Measurements from ENCODE around the gene CORO2A. TPM values are rescaled to one million over a fixed set of nuclear protein-coding genes. Genes with fewer than 3 reads are reported as not detected.

Gene CORO2A
- total and polyA plus RNA-seq, 2 of the 13 experiments (the other 11 are each of a cell fraction or from before 2014, with no cell fraction given): 14.4 to 15.3 TPM

DNA sequence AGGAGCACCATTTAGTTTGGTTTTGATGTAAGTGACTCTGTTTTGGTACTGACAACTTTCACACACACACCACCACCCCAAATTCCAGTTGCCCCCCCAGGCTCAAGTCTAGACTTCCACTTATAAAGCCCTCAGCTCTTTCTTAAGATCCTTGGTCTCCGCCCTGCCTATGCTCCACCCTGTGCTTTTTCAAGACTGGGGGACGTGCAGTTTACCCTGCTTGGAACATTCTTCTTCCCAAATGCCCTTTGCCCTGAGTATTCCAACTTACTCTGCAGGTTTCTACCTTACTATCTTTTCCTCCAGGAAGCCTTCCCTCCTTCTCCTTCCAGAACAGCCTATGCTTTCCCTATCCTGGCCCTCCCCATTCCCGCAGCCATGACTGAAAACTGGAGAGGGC is 72.0 kb downstream of the CORO2A start:
- no peak overlapping the region for H2AFZ ChIP-seq (ENCODE audit: low read length)
- DNase-seq (ENCODE audit: low spot score) (no peak), FAIRE-seq (no peak), ATAC-seq (no peak)
- TF ChIP-seq, protein P1, sequence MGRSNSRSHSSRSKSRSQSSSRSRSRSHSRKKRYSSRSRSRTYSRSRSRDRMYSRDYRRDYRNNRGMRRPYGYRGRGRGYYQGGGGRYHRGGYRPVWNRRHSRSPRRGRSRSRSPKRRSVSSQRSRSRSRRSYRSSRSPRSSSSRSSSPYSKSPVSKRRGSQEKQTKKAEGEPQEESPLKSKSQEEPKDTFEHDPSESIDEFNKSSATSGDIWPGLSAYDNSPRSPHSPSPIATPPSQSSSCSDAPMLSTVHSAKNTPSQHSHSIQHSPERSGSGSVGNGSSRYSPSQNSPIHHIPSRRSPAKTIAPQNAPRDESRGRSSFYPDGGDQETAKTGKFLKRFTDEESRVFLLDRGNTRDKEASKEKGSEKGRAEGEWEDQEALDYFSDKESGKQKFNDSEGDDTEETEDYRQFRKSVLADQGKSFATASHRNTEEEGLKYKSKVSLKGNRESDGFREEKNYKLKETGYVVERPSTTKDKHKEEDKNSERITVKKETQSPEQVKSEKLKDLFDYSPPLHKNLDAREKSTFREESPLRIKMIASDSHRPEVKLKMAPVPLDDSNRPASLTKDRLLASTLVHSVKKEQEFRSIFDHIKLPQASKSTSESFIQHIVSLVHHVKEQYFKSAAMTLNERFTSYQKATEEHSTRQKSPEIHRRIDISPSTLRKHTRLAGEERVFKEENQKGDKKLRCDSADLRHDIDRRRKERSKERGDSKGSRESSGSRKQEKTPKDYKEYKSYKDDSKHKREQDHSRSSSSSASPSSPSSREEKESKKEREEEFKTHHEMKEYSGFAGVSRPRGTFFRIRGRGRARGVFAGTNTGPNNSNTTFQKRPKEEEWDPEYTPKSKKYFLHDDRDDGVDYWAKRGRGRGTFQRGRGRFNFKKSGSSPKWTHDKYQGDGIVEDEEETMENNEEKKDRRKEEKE (IDR thresholded peaks at IDR 0.05): no peak
- TF ChIP-seq ONECUT2 (CRISPR knock-in tag; IDR thresholded peaks at IDR 0.05) (no peak), RFXANK (CRISPR knock-in tag; IDR thresholded peaks at IDR 0.05) (no peak), MED8 (CRISPR knock-in tag; IDR thresholded peaks at IDR 0.05; ENCODE audit: insufficient replicate concordance) (no peak), NCOA1 (CRISPR knock-in tag; IDR thresholded peaks at IDR 0.05) (no peak)
- H3K4me2 ChIP-seq (ENCODE audit: low read depth, low read length): 0 out of 2 replicates have a peak overlapping the region, but pooled peaks have one; percentile 7
- no peak overlapping the region for H3K4me3 ChIP-seq (replicated peaks in 1 of 3; ENCODE audit: insufficient read depth in 1 of 3, low read depth in 2 of 3, low read length in 3 of 3)
- no peaks in the 10 kb centered on the region for H3K27me3 ChIP-seq (ENCODE audit: control insufficient read depth in 1 of 2, insufficient read depth in 2 of 2, low read length in 2 of 2)
- ChIA-PET CTCF (ENCODE audit: low intra/inter-chr PET ratio, low total read pairs) (no interaction called here), POLR2A (interaction anchor here (3.4 kb wide), 1 partner anchor 62 kb away, joined by 16 read pairs; no protein-coding TSS in a partner anchor)
- 76% methylated on average over 3 of the region's 3 CpGs for WGBS (ENCODE audit: low lambda C conversion rate)
- peaks cover 0 to 12% of the 10 kb centered on the region in 2 experiments; a peak in 2 of 5 replicates for H3K36me3 ChIP-seq (replicated peaks in 1 of 2; ENCODE audit: control insufficient read depth in 1 of 2, insufficient read depth in 2 of 2, low read length in 2 of 2)
- H3K9ac ChIP-seq (ENCODE audit: insufficient read depth, low read depth, low read length): no peak overlapping the region
- no TSS peak for BruUV-seq (replicated peaks)
- H3K79me2 ChIP-seq (ENCODE audit: insufficient read depth, low read length): peaks cover 4% of the 10 kb centered on the region
- no peak overlapping the region for H3K27ac ChIP-seq (ENCODE audit: extremely low read length, insufficient read depth, low read length)
- H3K4me1 ChIP-seq (ENCODE audit: insufficient read depth, low read length): peaks cover 19% of the 10 kb centered on the region
- intact Hi-C loops (cut with micrococcal nuclease; ENCODE audit: unreplicated experiment): no loop called here
- no peaks in the 10 kb centered on the region for H4K20me1 ChIP-seq (ENCODE audit: insufficient read depth, low read length)
- in situ Hi-C loops (cut with HindIII; ENCODE audit: extremely low pct_ligation_motif_present, low pct_unique_long_range_greater_than_20kb): no loop called here
- no peaks in the 10 kb centered on the region for H3K9me3 ChIP-seq (ENCODE audit: low read length)

Measured in HepG2 (cell line).